Fibroblast of the aortic adventitia (primary cell): ENCODE data around the gene PTGES3L. TPM values are rescaled to one million over a fixed set of nuclear protein-coding genes. Genes with fewer than 3 reads are reported as not detected.
"Not testable (repeated sequence)": the region's sequence is repeated elsewhere in the genome, so short reads cannot be mapped to it uniquely, and the experiment has no call there.

Experiments
- DNase-seq: peaks from one replicate; pipeline ENCODE4 v3.0.0-alpha.2; 2010; ENCODE audit warnings: low read depth
- H3K4me3 ChIP-seq: 2 replicates; pipeline ENCODE4 v1.5.1; 2011; ENCODE audit warnings: low read depth, mild to moderate bottlenecking, control low read depth, low read length, moderate library complexity
- total RNA-seq: library from RNA; depleted of rRNA; stranded (reverse); fragments of >200 nt; gene quantifications from 2 replicates; pipeline ENCODE4 v1.2.3, GENCODE V29; 2012; ENCODE audit warnings: low replicate concordance
- TF ChIP-seq, protein P1 (sequence below): IDR thresholded peaks from 2 replicates; pipeline ENCODE4 v1.5.1; 2011; ENCODE audit warnings: mild to moderate bottlenecking, low read length, control low read depth, inconsistent platforms; ENCODE audit not compliant: insufficient read depth

Gene PTGES3L
- total RNA-seq, 1 donor = 0.18 TPM

DNA sequence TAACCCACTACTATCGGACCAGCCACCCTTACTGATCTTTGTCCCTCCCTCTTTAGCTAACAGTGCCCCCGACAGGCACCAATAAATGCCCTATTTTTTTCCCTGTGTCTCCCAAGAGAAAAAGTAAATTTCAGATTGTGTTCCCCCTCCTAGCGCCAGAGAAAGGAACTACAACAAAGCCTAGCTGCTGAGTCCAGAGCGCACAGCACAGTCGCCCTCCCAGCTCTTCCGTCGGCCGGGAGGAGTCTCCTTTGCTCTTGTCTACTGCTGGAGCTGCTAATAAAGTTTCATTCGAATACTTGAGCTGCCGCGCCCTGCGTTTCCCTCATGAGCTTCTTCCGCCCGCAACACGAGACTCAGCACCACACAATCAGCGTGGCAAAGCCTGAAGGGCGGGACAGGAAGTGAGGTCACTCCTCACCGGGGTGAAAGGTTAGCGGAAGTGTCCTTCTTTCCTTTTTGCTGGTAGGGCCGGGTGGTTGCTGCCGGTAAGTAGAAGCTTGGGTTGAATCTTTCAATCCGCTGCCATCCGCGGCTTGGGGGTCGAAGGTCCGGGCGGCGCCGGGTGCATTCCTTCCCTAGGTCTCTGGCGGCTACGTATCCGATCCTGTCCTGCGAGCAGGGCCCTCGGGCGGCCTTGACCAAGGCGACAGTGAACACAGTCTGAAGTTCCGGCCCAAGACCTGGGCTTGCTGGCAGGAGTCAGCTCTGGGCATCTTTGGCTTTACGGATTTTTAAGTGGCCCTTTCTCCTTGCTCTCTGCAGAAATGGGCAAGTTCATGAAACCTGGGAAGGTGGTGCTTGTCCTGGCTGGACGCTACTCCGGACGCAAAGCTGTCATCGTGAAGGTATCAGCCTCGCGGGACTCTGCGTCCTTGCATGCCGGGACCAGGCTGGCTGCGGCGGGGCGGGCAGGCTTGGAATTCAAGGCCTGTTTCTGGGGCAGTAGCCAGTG, 18.4 kb upstream of the PTGES3L start, which contains the start of gene RPL27:
Gene RPL27, plus strand, starts transcription at position 436 of the 955 bp plus-strand sequence. Its CDS starts 332 bp downstream, at position 768.
- TF ChIP-seq, protein P1, sequence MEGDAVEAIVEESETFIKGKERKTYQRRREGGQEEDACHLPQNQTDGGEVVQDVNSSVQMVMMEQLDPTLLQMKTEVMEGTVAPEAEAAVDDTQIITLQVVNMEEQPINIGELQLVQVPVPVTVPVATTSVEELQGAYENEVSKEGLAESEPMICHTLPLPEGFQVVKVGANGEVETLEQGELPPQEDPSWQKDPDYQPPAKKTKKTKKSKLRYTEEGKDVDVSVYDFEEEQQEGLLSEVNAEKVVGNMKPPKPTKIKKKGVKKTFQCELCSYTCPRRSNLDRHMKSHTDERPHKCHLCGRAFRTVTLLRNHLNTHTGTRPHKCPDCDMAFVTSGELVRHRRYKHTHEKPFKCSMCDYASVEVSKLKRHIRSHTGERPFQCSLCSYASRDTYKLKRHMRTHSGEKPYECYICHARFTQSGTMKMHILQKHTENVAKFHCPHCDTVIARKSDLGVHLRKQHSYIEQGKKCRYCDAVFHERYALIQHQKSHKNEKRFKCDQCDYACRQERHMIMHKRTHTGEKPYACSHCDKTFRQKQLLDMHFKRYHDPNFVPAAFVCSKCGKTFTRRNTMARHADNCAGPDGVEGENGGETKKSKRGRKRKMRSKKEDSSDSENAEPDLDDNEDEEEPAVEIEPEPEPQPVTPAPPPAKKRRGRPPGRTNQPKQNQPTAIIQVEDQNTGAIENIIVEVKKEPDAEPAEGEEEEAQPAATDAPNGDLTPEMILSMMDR = peak; percentile 88
- DNase-seq = peak; percentile 100
- peak within 1 kb of the TSS; percentile 91 for H3K4me3 ChIP-seq

DNA sequence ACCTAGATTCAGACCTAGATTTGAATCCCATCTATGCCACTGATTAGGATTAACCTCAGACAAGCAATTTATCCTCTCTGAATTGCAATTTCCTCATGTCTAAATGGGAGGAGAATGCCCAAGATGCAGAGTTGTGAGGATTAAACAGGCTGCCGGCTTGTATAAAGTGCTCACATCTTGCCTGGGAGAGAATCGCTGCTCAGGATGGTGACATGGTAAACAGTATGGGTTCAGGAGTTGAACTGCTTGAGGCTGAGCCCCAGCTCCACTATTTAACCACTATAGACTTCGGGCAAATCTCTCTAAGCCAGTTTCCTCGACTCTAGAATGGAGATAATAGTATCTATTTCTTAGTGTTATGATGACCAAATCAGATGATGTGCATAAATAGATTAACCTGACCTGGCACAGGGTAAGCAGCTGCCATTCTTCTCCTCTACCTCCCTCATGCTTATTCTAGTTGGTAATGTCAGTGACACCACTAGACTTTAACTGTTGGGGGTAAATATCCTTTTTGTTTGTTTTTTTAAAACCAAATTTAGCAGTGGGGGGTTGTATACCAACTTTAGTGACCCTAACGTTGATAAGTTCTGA, 17.6 kb upstream of the PTGES3L start:
- no peak for DNase-seq
- peak overlapping the region; percentile 38 for H3K4me3 ChIP-seq
- TF ChIP-seq, protein P1 = no peak

DNA sequence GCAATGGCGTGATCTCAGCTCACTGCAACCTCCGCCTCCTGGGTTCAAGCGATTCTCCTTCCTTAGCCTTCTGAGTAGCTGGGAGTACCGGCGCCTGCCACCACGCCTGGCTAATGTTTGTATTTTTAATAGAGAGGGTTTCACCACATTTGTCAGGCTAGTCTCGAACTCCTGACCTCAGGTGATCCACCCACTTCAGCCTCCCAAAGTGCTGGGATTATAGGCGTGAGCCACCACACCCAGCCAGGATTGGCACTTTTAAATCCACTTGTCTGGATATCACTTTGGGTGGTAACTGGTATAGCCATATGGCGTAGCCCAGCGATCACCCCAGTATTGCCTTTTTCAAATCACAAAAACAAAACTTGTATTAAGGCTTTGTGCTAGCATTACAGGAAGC, 14.0 kb upstream of the PTGES3L start:
- not testable (repeated sequence) for DNase-seq, H3K4me3 ChIP-seq

DNA sequence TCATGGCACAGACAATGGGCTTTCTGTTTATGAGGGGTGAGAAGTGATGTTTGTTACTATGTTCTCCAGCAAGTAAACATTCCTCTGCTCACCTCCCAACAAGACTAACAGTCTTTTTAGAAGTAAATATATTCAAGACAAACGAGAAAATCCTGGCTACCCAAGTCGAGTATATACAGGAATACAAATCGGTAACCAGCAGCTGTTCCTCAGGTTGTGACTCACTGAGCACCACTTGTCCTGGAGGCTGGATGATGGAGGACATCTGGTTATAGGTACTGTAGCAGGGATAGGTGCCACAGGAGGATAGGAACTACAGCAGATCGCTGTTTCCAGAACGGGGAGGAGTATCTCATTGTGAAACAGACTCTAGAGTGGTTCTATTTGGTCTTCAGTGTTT, 13.0 kb upstream of the PTGES3L start:
- H3K4me3 ChIP-seq = no peak overlapping the region
- DNase-seq = no peak
- TF ChIP-seq, protein P1 = no peak

DNA sequence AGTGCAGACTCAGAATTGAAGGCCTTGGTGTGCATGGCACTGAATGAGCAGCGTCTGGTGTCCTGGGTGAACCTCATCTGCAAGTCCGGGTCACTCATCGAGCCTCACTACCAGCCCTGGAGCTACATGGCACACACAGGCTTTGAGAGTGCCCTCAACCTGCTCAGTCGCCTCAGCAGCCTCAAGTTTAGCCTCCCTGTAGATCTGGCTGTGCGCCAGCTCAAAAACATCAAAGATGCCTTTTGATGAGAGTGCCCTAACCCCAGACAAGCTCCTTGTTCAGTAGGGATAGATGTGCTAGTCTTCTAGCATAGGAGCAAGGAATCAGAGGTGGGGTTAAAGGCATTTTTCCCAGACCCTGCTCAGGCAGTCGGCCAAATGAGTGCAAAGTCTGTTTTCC, 11.6 kb upstream of the PTGES3L start:
- H3K4me3 ChIP-seq = no peak overlapping the region
- TF ChIP-seq, protein P1 = no peak
- DNase-seq = no peak

DNA sequence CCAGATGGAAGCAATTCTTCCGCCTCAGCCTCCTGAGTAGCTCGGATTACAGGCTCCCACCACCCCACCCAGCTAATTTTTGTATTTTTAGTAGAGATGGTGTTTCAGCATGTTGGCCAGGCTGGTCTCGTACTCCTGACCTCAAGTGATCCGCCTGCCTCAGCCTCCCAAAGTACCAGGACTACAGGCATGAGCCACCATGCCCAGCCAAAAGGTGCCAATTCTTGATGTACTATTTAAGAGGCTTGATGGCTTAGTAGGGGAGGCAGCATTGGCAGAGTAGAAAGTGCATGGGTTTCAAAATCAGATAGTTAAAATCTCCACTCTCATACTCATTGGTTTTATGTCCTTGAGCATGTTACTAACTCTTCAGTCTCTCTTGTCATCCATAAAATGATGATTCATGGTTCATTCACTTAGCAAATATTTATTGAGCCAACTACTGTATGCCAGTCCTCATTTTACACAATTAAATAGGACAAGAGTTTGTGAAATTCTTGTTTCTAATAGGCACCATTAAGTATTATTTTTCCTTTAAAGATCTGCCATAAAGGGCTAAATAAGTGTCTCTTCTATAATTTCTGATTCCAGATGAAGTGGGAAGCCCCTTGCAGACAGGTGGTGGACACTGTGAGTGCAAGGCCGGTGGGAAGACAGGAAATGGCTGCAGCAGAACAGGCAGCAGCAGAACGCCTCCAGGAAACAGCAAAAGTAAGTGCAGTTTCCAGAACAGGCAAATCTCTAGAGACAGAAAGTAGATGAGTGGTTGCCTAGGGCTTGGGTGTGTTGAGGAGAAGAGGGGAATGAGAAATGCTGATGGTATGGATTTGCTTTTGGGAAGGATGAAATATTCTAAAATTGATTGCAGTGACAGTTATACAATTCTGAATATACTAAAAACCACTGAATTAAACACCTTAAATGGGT, 10.1 kb upstream of the PTGES3L start:
- no peak overlapping the region for H3K4me3 ChIP-seq
- TF ChIP-seq, protein P1 = no peak
- no peak for DNase-seq

DNA sequence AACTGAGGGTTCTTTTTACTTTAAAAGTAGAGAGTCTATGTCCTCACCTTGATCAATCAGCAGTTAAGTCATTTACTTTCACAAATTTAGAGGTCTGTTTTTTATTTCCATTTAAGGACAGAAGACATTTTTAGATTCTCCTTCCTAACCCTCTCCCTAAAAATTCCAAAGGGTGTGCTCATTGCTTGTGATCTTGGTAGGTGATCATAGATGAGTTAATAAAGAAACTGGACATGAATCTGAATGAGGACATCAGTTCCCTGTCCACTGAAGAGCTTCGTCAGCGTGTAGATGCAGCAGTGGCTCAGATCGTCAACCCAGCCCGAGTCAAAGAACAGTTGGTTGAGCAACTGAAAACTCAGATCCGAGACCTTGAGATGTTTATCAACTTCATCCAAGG, 9.3 kb upstream of the PTGES3L start:
- no peak overlapping the region for H3K4me3 ChIP-seq
- DNase-seq = no peak
- TF ChIP-seq, protein P1 = no peak
